Ovary (tissue), 9 donors: ENCODE data around the gene TMCO1. TPM values are rescaled to one million over a fixed set of nuclear protein-coding genes. Genes with fewer than 3 reads are reported as not detected.

Experiments used
- DNase-seq, 5 donors: peaks; one replicate each; pipeline ENCODE4 v3.0.0-alpha.2; 2019 to 2020
- H3K27ac ChIP-seq, 2 donors: fragments of 200-600 bp; one replicate each; pipeline versions ENCODE4 v1.5.1 to v1.8.0; 2019 to 2022
- H3K27me3 ChIP-seq: fragments of 200-600 bp; one replicate; pipeline ENCODE4 v1.8.0; 2022
- H3K36me3 ChIP-seq: fragments of 200-600 bp; sonication (generic); one replicate; pipeline ENCODE4 v1.5.1; 2019
- H3K4me1 ChIP-seq: one replicate; pipeline ENCODE4 v1.8.1; 2013; ENCODE audit warnings: mild to moderate bottlenecking, moderate library complexity; ENCODE audit not compliant: insufficient read depth
- H3K4me3 ChIP-seq: fragments of 200-600 bp; sonication (generic); one replicate; pipeline ENCODE4 v1.5.1; 2017
- H3K9me3 ChIP-seq, 2 donors: fragments of 200-600 bp in 1 of 2; sonication (generic) in 1 of 2; one replicate each; pipeline versions ENCODE4 v1.5.1 to v1.8.1; 2013 to 2019; ENCODE audit warnings: mild to moderate bottlenecking in 1 of 2, moderate library complexity in 1 of 2
- CTCF ChIP-seq, 3 donors: fragments of 450-650 bp in 2 of 3; fragments of 200-600 bp in 1 of 3; IDR thresholded peaks; one replicate each; pipeline versions ENCODE4 v1.5.1 to v1.8.0; 2016 to 2022; ENCODE audit warnings: antibody characterized with exemption in 3 of 3, mild to moderate bottlenecking in 1 of 3
- EP300 ChIP-seq: sonication (generic); formaldehyde crosslinking; IDR thresholded peaks from one replicate; pipeline ENCODE4 v1.6.1; 2017; ENCODE audit warnings: antibody characterized with exemption
- POLR2A ChIP-seq: fragments of 450-650 bp; IDR thresholded peaks from one replicate; pipeline ENCODE4 v1.6.1; 2017; ENCODE audit warnings: antibody characterized with exemption, mild to moderate bottlenecking, moderate library complexity
- WGBS, 3 donors: extraction: QIAGEN DNeasy Blood & Tissue Kit in 1 of 3; methylation state at CpG; one replicate each; pipeline versions ENCODE4 v1.1.5 to v1.1.7; 2013 to 2017; 5-methylcytosine and 5-hydroxymethylcytosine counted together
- intact Hi-C, 4 donors: fragments of 100-400 bp; cut with DNase I; formaldehyde crosslinking; loops; one replicate each; pipeline versions ENCODE4 v1.11.0 to v1.15.1; 2022 to 2023
- polyA plus RNA-seq, 2 donors: library from polyadenylated mRNA; stranded (reverse); fragments of 200-250 nt in 1 of 2; fragments of 350-450 nt in 1 of 2; fragmentation: Illumina TruSeq in 1 of 2; extraction: RNeasy Lipid Tissue Mini Kit (QIAGEN cat#74804) in 1 of 2; gene quantifications; one replicate each; pipeline ENCODE4 v1.2.3, GENCODE V29; 2013 to 2014
- total RNA-seq, 7 donors: library from RNA; depleted of rRNA in 2 of 7; stranded (reverse); fragments of >200 nt in 2 of 7; fragmentation: NEBNext Ultra II Directional in 3 of 7; extraction: Animal tissue kit (Norgen Biotek cat#: 25700) in 3 of 7; gene quantifications; one replicate each; pipeline versions ENCODE4 v1.1.0 to v1.2.4, GENCODE V29; 2016 to 2023
- donor health status: DM: no; HTN: no; CAD: no; lungs with moderate emphysema.
- donor health status: DM: no; HTN: no; CAD: no.
- donor health status: Bipolar disorder and iron deficiency.
- donor health status: DM: yes; HTN: yes; CAD: no.
- donor health status: DM: no; HTN: no; CAD: no.
- donor health status: DM: yes; HTN: yes; CAD: no.

TMCO1 gene
- total and polyA plus RNA-seq, 9 donors, result 38.5 to 142 (median 59.5) TPM

DNA sequence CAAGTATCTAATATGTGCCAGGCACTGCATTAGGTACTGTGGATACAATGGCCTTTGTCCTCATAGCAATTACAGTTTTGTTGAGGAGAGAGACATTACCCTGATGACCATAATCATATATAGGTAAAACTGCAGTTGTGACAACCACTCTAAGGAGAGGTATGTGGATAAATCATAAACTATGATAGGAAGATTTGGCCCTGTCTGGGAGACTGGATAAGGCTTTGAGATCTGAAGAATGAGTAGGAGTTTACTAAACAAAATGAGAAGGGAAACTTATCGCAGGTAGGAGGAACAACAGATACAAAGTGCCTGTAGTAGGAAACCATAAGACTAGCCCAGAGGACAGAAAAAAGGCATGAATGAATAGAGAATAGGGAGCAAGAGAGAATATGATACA is 4.4 kb downstream of the TMCO1 start:
- Histone ChIP-seq H3K4me3 (no peak overlapping the region), H3K9me3 (no peaks in the 10 kb centered on the region), H3K27me3 (no peaks in the 10 kb centered on the region), H3K27ac (no peak overlapping the region), H3K4me1 (no peaks in the 10 kb centered on the region), H3K36me3 (no peaks in the 10 kb centered on the region)
- intact Hi-C loops, result loop anchor here in 2 of 4 donors (10.0 kb wide), 2 partner anchors 61 to 151 kb away; partner anchors contain the start of gene UCK2 (in 1 of the 2)
- no peak for DNase-seq
- TF ChIP-seq CTCF (IDR thresholded peaks at IDR 0.05) (no peak), POLR2A (no peak), EP300 (no peak)
- 84 to 90% (median 88%) methylated on average over 1 of the region's 1 CpG for WGBS, 3 donors

GRCh38 chr1:165763442-165763841 is 5.2 kb downstream of the TMCO1 start:
- Histone ChIP-seq H3K9me3 (no peaks in the 10 kb centered on the region), H3K4me1 (no peaks in the 10 kb centered on the region), H3K4me3 (no peak overlapping the region), H3K27me3 (no peaks in the 10 kb centered on the region), H3K36me3 (no peaks in the 10 kb centered on the region), H3K27ac (no peak overlapping the region)
- intact Hi-C loops, result loop anchor here in 2 of 4 donors (10.0 kb wide), 2 partner anchors 61 to 151 kb away; partner anchors contain the start of gene UCK2 (in 1 of the 2)
- TF ChIP-seq CTCF (IDR thresholded peaks at IDR 0.05), result no peak
- no peak for TF ChIP-seq POLR2A
- TF ChIP-seq EP300, result no peak
- WGBS, 3 donors, result 74 to 82% (median 81%) methylated on average over 2 of the region's 2 CpGs
- no peak for DNase-seq

DNA sequence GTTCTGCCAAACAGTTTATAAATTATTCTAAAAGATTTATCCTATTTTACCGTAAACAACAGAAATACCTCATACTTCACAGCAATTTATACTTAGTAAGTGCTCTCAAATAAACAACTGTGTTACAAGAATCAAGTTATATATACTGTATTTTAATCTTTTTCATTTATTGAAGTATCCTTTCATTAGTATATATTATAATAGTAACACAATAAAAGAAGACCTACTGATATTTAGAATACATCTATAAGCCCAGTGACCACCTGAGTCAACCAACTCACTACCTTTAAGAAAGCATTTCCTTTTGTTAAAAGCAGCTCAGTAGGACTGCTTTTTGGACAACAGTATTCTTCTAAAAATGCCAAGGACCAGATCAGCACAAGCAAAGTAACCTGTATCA is 5.9 kb downstream of the TMCO1 start:
- intact Hi-C loops, result loop anchor here in 2 of 4 donors (10.0 kb wide), 2 partner anchors 62 to 152 kb away; partner anchors contain the start of gene UCK2 (in 1 of the 2)
- no peaks in the 10 kb centered on the region for H3K36me3 ChIP-seq
- no peaks in the 10 kb centered on the region for H3K9me3 ChIP-seq
- no peak for DNase-seq
- no peaks in the 10 kb centered on the region for H3K27me3 ChIP-seq
- H3K4me3 ChIP-seq, result no peak overlapping the region
- 78 to 86% (median 83%) methylated on average over 1 of the region's 1 CpG for WGBS, 3 donors
- no peak overlapping the region for H3K27ac ChIP-seq
- TF ChIP-seq EP300 (no peak), CTCF (IDR thresholded peaks at IDR 0.05) (no peak), POLR2A (no peak)
- H3K4me1 ChIP-seq, result no peaks in the 10 kb centered on the region

DNA sequence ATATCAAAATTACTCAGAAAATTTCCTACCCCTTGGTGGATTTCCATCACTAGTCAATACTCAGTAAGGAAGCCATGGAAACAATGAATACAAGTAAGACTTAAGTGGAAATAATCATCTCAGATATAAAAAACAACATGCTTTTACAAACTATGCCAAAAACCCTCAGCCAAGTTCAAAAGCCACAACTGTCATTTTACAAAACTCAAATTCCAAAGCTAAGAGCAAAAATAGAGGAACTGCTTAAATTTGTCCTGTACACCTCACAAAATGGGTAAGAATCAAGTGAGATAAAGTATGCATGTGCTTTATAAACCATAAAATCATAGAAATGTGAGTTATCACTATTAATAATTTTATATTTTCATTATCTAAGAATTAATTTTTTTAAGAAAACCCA is 9.6 kb downstream of the TMCO1 start:
- Histone ChIP-seq H3K9me3 (no peaks in the 10 kb centered on the region), H3K4me1 (no peaks in the 10 kb centered on the region), H3K36me3 (no peaks in the 10 kb centered on the region), H3K4me3 (no peak overlapping the region), H3K27me3 (no peaks in the 10 kb centered on the region), H3K27ac (no peak overlapping the region)
- intact Hi-C loops, result no loop called here
- DNase-seq, result no peak
- TF ChIP-seq POLR2A (no peak), CTCF (IDR thresholded peaks at IDR 0.05) (no peak), EP300 (no peak)
